Testis (tissue), 2 donors: Measurements from ENCODE around the gene MAP2.

Experiments
- POLR2A ChIP-seq: fragments of 450-650 bp; IDR thresholded peaks from one replicate; pipeline ENCODE4 v1.6.1; 2017; ENCODE audit warnings: antibody characterized with exemption, mild to moderate bottlenecking, moderate library complexity
- TF ChIP-seq, protein P1 (sequence below), 3 experiments: fragments of 450-650 bp in 2 of 3; fragments of 200-600 bp in 1 of 3; sonication (generic) in 1 of 3; IDR thresholded peaks; one replicate each; pipeline ENCODE4 v1.5.1; 2016 to 2019; ENCODE audit warnings: antibody characterized with exemption in 3 of 3, mild to moderate bottlenecking in 2 of 3, moderate library complexity in 1 of 3

DNA sequence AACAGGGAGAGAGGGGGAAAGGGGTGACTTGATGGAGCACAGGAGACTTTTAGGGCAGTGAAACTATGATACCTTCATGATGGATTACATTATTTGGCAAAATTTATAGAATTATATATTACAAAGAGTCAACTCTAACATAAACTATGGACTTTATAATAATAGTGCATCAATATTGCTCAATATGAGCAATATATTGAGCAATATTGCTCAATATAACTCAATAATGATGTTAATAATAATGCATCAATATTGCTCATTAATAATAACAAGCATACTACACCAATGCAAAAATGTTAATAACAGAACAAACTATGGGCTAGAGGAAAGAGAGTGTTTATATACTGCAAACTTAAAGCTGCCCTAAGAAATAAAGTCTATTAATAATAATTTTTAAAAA, 344.7 kb downstream of the MAP2 start:
- TF ChIP-seq, protein P1, sequence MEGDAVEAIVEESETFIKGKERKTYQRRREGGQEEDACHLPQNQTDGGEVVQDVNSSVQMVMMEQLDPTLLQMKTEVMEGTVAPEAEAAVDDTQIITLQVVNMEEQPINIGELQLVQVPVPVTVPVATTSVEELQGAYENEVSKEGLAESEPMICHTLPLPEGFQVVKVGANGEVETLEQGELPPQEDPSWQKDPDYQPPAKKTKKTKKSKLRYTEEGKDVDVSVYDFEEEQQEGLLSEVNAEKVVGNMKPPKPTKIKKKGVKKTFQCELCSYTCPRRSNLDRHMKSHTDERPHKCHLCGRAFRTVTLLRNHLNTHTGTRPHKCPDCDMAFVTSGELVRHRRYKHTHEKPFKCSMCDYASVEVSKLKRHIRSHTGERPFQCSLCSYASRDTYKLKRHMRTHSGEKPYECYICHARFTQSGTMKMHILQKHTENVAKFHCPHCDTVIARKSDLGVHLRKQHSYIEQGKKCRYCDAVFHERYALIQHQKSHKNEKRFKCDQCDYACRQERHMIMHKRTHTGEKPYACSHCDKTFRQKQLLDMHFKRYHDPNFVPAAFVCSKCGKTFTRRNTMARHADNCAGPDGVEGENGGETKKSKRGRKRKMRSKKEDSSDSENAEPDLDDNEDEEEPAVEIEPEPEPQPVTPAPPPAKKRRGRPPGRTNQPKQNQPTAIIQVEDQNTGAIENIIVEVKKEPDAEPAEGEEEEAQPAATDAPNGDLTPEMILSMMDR (IDR thresholded peaks at IDR 0.05): no peak
- no peak for TF ChIP-seq POLR2A
